22Rv1 (cell line): ENCODE measurements around the gene FIBCD1.
A peak's percentile ranks its signal among the peaks of the same experiment; 100 is the strongest.

Source experiments
- H3K27ac ChIP-seq: fragments of 450-650 bp; 2 replicates; pipeline ENCODE4 v1.5.1; 2017
- ZFX ChIP-seq: fragments of 450-650 bp; IDR thresholded peaks from 2 replicates; pipeline ENCODE4 v1.6.1; 2017; ENCODE audit warnings: antibody characterized with exemption, borderline replicate concordance
- TF ChIP-seq, protein P1 (sequence below): fragments of 450-650 bp; IDR thresholded peaks from 2 replicates; pipeline ENCODE4 v1.5.1; 2017; ENCODE audit warnings: mild to moderate bottlenecking

Gene FIBCD1

DNA sequence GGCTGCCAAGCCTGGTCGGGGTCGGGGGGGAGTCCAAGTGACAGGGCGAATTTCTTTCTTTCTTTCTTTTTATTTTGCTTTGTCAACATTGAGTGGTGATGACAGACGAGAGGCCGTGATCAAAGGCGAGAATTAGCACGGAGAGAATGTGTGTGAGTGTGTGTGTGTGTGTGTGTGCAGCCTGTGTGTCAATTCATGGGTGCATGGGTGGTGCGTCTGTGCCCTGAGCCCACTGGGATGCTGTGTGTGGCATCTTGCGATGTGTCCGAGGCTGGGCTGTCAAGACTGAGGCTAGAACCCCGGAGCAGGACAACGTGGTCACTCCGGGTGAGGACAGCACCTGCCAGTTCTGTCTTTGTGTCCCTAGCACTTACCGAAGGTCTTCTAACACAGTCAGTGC, 4.7 kb upstream of the FIBCD1 start:
- TF ChIP-seq, protein P1, sequence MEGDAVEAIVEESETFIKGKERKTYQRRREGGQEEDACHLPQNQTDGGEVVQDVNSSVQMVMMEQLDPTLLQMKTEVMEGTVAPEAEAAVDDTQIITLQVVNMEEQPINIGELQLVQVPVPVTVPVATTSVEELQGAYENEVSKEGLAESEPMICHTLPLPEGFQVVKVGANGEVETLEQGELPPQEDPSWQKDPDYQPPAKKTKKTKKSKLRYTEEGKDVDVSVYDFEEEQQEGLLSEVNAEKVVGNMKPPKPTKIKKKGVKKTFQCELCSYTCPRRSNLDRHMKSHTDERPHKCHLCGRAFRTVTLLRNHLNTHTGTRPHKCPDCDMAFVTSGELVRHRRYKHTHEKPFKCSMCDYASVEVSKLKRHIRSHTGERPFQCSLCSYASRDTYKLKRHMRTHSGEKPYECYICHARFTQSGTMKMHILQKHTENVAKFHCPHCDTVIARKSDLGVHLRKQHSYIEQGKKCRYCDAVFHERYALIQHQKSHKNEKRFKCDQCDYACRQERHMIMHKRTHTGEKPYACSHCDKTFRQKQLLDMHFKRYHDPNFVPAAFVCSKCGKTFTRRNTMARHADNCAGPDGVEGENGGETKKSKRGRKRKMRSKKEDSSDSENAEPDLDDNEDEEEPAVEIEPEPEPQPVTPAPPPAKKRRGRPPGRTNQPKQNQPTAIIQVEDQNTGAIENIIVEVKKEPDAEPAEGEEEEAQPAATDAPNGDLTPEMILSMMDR: no peak
- no peak for TF ChIP-seq ZFX
- H3K27ac ChIP-seq: no peak overlapping the region

DNA sequence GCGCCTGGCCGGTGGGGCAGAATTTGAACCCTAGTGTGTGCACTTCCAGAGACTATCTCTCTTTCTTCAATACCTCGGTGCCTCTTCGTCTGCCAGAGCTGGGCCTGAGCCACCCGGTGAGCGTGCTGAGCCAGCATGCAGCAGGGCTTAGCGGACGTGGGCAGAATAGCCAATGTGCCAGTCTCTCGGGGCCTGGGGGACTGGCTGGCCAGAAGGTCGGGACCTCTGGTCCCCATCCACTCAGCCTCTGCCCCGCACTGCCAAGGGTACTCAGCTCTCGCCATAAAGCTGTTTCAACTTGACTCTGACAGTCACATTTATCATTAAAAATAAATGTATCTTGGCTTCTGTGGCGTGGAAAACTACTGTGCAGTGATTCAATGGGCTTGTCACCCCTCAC, 4.2 kb upstream of the FIBCD1 start:
- TF ChIP-seq, protein P1: no peak
- no peak for TF ChIP-seq ZFX
- H3K27ac ChIP-seq: no peak overlapping the region

DNA sequence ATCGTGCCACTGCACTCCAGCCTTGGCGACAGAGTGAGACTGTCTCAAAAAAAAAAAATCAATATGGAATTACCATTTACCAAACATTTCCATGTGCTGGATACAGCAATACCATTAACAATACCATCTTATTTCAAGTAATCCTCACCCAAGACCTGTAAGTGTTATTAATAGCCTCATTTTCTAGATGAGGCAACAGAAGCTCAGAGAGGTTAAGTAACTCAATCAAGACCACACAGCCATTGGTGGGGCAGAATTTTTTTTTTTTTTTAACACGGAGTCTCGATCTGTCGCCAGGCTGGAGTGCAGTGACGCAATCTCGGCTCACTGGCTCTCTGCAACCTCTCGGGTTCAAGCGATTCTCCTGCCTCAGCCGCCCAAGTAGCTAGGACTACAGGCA, 3.6 kb upstream of the FIBCD1 start:
- H3K27ac ChIP-seq: no peak overlapping the region
- TF ChIP-seq, protein P1: no peak
- no peak for TF ChIP-seq ZFX

DNA sequence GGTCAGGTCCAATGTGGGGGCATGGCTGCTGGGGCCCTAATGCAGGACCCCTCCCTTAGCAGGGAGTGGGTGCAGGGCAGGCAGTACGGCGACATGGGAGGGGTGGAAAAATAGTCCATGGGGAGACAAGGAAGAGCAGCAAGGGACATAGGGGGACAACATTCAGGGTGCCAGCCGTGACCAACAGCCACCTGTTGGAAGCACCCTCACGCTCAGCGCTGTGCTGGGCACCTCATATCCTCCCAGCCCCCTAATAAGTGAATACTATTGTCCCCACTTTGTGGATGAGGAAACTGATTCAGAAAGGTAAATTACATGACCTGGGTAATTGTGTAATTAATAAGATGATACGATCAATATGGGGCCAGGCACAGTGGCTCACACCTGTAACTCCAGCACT, 3.0 kb upstream of the FIBCD1 start:
- H3K27ac ChIP-seq: no peak overlapping the region
- TF ChIP-seq ZFX: no peak
- TF ChIP-seq, protein P1: no peak

DNA sequence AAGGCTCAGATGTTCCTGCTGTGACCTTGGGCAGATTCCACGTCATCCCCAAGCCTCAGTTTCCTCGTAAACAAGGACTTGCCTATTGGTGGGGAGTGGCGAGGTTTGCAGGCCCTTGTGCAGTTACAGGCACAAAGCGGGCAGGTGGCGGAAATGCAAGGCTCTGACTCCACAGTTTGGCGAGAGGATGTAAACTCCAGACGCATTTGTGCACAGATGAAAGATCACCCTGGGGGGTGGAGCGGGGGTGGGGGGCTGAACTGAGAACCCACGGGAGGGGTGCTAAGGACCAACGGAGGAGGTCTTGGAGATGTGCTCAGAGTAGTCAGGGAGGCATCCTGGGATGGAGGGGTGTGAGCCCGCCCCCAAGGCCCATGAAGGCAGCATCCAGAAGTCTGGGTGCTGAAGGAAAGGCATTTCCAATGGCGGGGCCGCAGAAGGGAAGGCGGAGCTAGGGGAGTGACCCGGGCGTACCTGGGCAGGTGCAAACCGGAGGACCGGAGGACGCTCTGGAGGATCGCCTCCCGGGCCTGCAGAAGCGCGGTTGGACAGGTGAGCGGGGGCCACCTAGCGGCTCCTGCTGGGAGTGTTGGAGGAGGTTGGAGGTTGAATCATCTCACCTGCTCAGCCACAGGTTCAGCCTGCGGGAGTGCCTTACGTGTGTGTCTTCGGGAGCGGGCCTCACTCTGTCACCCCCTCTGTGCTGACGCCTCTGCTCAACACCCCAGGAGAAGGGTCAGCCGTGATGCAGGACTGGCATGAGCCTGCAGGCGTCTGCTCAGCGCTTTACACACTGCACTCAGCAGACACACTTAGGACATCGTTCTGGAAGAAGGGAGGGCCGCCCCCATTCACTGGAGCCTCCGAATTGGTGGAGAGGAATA, 1.9 kb upstream of the FIBCD1 start:
- TF ChIP-seq, protein P1: peak; percentile 90
- TF ChIP-seq ZFX: no peak
- H3K27ac ChIP-seq: peak overlapping the region; percentile 54

DNA sequence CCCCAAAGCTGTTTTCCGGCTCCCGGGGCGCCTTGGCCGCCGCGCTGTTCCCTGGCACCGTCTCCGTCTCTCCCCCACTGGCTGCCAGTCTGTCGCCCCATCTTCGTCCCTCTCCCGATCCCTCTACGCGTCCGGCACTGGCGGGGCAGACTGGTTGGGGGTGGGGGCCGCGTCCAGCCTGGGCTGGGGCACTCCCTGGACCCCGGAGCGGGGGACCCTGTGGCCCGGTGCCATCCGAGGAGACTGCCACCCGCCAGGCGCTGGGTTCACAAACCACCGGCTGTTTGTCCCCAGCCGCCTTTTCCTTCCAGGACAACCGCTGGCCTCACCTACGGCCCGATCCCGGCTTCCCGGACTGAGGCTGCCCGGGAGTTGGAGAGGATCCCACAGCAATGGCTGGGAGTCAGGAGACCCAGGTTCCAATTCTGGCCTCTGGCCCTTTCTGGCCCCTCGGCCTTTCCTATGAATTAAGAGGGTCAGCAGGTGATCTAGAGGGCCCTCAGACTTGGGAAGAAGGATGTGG, 1.0 kb upstream of the FIBCD1 start:
- peak overlapping the region; percentile 54 for H3K27ac ChIP-seq
- TF ChIP-seq, protein P1: no peak
- no peak for TF ChIP-seq ZFX

DNA sequence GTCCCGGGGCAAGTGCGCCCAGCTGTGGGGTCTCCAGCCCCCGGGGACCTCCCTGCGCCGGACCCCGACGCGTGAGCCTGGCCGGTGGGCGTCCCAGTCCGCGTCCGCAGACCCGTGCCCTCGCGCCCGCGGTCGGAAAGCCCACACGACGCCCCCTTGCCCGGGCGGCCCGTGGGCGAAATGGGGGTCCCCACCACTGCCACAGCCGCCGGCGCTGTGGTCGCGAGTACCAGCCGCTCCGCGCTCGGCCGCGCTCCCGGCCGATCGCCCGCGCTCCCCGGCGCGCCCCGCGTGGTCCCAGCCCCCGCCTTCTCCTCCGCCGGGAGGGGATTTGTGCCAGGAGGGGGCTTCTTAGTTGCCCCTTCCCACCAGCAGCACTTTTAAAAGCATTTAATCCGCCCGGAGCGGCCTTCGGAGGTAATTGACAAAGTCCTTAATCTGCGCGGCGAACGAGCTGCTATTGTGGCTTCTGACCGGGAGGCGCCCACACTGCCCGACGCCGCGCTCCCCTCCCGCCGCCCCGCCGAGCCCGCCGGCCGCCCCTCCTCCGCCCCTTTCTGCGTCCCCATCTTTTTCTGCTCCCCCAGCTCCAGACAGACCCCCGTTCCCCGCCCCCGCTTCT, 469 bp upstream of the FIBCD1 start:
- peak overlapping the region; percentile 54 for H3K27ac ChIP-seq

More for the DNA sequence above, 469 bp upstream of the FIBCD1 start:
- TF ChIP-seq ZFX: no peak
- TF ChIP-seq, protein P1: peak; percentile 39; the same call in 1 of the 2 replicates
